Adipocyte (in vitro differentiated cells): Measurements from ENCODE around the gene FAM161A.
"Not testable (repeated sequence)": the region's sequence is repeated elsewhere in the genome, so short reads cannot be mapped to it uniquely, and the experiment has no call there.

ENCODE experiments used
- DNase-seq: peaks from one replicate; pipeline ENCODE4 v3.0.0-alpha.2; 2015; ENCODE audit warnings: low read depth
- H3K27me3 ChIP-seq: replicated peaks from 2 replicates; pipeline ENCODE4 v1.7.0; 2013; ENCODE audit warnings: mild to moderate bottlenecking, low read length, moderate library complexity; ENCODE audit not compliant: control insufficient read depth, insufficient read depth
- H3K36me3 ChIP-seq: 2 replicates; pipeline ENCODE4 v1.7.0; 2013; ENCODE audit warnings: low read length, mild to moderate bottlenecking, moderate library complexity; ENCODE audit not compliant: control insufficient read depth, insufficient read depth, severe bottlenecking
- H3K4me1 ChIP-seq: 2 replicates; pipeline ENCODE4 v1.7.0; 2013; ENCODE audit warnings: mild to moderate bottlenecking, low read length, moderate library complexity; ENCODE audit not compliant: control insufficient read depth, insufficient read depth
- H3K4me3 ChIP-seq: 2 replicates; pipeline ENCODE4 v1.7.0; 2013; ENCODE audit warnings: mild to moderate bottlenecking, low read length, moderate library complexity
- H3K9ac ChIP-seq: 2 replicates; pipeline ENCODE4 v1.7.0; 2013; ENCODE audit warnings: mild to moderate bottlenecking, low read length, moderate library complexity
- H3K9me3 ChIP-seq: 2 replicates; pipeline ENCODE4 v1.7.0; 2013; ENCODE audit warnings: mild to moderate bottlenecking, low read length, moderate library complexity; ENCODE audit not compliant: control insufficient read depth

The FAM161A gene

GRCh38 chr2:61833971-61834370 is 19.9 kb downstream of the FAM161A start:
- H3K4me3 ChIP-seq, result no peak overlapping the region
- H3K9ac ChIP-seq, result no peak overlapping the region
- no peaks in the 10 kb centered on the region for H3K27me3 ChIP-seq
- no peaks in the 10 kb centered on the region for H3K9me3 ChIP-seq
- H3K36me3 ChIP-seq, result no peaks in the 10 kb centered on the region
- H3K4me1 ChIP-seq, result no peaks in the 10 kb centered on the region
- DNase-seq, result no peak

GRCh38 chr2:61832183-61832841 is 21.5 kb downstream of the FAM161A start:
- H3K36me3 ChIP-seq, result no peaks in the 10 kb centered on the region
- H3K9me3 ChIP-seq, result no peaks in the 10 kb centered on the region
- no peaks in the 10 kb centered on the region for H3K27me3 ChIP-seq
- DNase-seq, result no peak
- H3K9ac ChIP-seq, result no peak overlapping the region
- peaks cover 5% of the 10 kb centered on the region for H3K4me1 ChIP-seq
- no peak overlapping the region for H3K4me3 ChIP-seq

- H3K36me3 ChIP-seq, result no peaks in the 10 kb centered on the region
- no peaks in the 10 kb centered on the region for H3K4me1 ChIP-seq
- no peak overlapping the region for H3K9ac ChIP-seq
- H3K27me3 ChIP-seq, result peaks cover 3% of the 10 kb centered on the region
- H3K4me3 ChIP-seq, result no peak overlapping the region
- no peak for DNase-seq
- H3K9me3 ChIP-seq, result no peaks in the 10 kb centered on the region
These were observed 31.6 kb downstream of the FAM161A start for GRCh38 chr2:61822255-61822654.

- no peak overlapping the region for H3K9ac ChIP-seq
- H3K36me3 ChIP-seq, result no peaks in the 10 kb centered on the region
- no peaks in the 10 kb centered on the region for H3K9me3 ChIP-seq
- H3K27me3 ChIP-seq, result peaks cover 19% of the 10 kb centered on the region
- no peak for DNase-seq
- peaks cover 7% of the 10 kb centered on the region for H3K4me1 ChIP-seq
- no peak overlapping the region for H3K4me3 ChIP-seq
These were observed 37.1 kb downstream of the FAM161A start for GRCh38 chr2:61816480-61817355.

- Histone ChIP-seq H3K27me3 (peaks cover 26% of the 10 kb centered on the region), H3K4me1 (peaks cover 8% of the 10 kb centered on the region), H3K9me3 (no peaks in the 10 kb centered on the region), H3K4me3 (no peak overlapping the region), H3K36me3 (no peaks in the 10 kb centered on the region), H3K9ac (no peak overlapping the region)
- no peak for DNase-seq
These were observed 39.2 kb downstream of the FAM161A start for GRCh38 chr2:61814539-61815160.

- DNase-seq, H3K4me3 ChIP-seq, H3K36me3 ChIP-seq, H3K4me1 ChIP-seq, H3K9ac ChIP-seq, H3K9me3 ChIP-seq: not testable (repeated sequence)
- H3K27me3 ChIP-seq, result peaks cover 32% of the 10 kb centered on the region
These were observed 40.5 kb downstream of the FAM161A start for GRCh38 chr2:61813314-61813713.

- H3K9me3 ChIP-seq, result no peaks in the 10 kb centered on the region
- no peak overlapping the region for H3K4me3 ChIP-seq
- H3K9ac ChIP-seq, result no peak overlapping the region
- DNase-seq, result peak; percentile 39
- no peaks in the 10 kb centered on the region for H3K36me3 ChIP-seq
- peaks cover 29% of the 10 kb centered on the region for H3K27me3 ChIP-seq
- peaks cover 8% of the 10 kb centered on the region for H3K4me1 ChIP-seq
These were observed 42.0 kb downstream of the FAM161A start for GRCh38 chr2:61811821-61812220.

- H3K9me3 ChIP-seq, H3K4me1 ChIP-seq, DNase-seq, H3K9ac ChIP-seq, H3K4me3 ChIP-seq, H3K36me3 ChIP-seq: not testable (repeated sequence)
- H3K27me3 ChIP-seq, result peaks cover 31% of the 10 kb centered on the region
These were observed 43.7 kb downstream of the FAM161A start for GRCh38 chr2:61810203-61810602.

- not testable (repeated sequence) for DNase-seq, H3K9ac ChIP-seq, H3K4me1 ChIP-seq, H3K9me3 ChIP-seq, H3K4me3 ChIP-seq, H3K36me3 ChIP-seq
- H3K27me3 ChIP-seq, result peaks cover 22% of the 10 kb centered on the region
These were observed 45.2 kb downstream of the FAM161A start for GRCh38 chr2:61808693-61809092.

- H3K9ac ChIP-seq, result no peak overlapping the region
These were observed 46.7 kb downstream of the FAM161A start for GRCh38 chr2:61807036-61807757.

GRCh38 chr2:61802548-61802947 is 51.3 kb downstream of the FAM161A start:
- H3K36me3 ChIP-seq, result no peaks in the 10 kb centered on the region
- H3K27me3 ChIP-seq, result peaks cover 35% of the 10 kb centered on the region
- no peak overlapping the region for H3K9ac ChIP-seq
- H3K9me3 ChIP-seq, result peaks cover 3% of the 10 kb centered on the region
- H3K4me1 ChIP-seq, result no peaks in the 10 kb centered on the region
- H3K4me3 ChIP-seq, result no peak overlapping the region
- DNase-seq, result no peak

More at GRCh38 chr2:61807036-61807757, 46.7 kb downstream of the FAM161A start:
- H3K9me3 ChIP-seq, result no peaks in the 10 kb centered on the region
- DNase-seq, result no peak
- peaks cover 32% of the 10 kb centered on the region for H3K27me3 ChIP-seq
- no peaks in the 10 kb centered on the region for H3K36me3 ChIP-seq
- no peak overlapping the region for H3K4me3 ChIP-seq
- H3K4me1 ChIP-seq, result peaks cover 5% of the 10 kb centered on the region
